ENCODE results near the gene CACNA1B. TPM values are rescaled to one million over a fixed set of nuclear protein-coding genes. Genes with fewer than 3 reads are reported as not detected.
"Not testable (repeated sequence)": the region's sequence is repeated elsewhere in the genome, so short reads cannot be mapped to it uniquely, and the experiment has no call there.

CACNA1B gene
- total RNA-seq, 1 donor from 2014 or later: not detected

DNA sequence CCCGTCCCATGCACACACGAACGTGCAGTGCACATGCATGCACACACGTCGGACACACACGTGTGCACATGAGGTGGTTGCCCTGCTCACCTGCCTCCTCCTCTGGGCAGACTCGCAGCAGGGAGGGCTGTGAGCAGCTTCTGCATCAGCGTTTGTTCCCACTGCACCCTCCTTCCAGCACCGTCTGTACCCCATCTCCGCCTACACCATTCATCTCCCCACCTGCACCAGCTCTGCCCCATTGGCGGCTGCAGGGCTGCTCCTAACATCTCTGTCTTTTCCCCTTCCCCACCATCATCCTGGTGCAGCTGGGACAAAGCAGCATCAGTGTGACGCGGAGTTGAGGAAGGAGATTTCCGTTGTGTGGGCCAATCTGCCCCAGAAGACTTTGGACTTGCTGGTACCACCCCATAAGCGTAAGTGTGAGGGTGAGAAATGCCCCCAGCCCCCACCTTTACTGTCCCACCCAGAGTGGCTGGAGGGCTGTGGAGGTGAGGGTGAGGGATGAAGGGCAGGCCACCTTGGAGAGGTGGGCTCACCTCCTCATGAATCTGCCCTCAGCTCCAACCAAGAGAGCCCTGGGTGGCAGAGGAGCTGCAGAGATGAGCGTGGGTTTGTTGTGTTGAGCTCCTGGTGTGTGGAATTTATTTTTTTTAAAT is 234.6 kb downstream of the CACNA1B start:
- H3K4me3 Mint-ChIP-seq: no peak overlapping the region
- no peaks in the 10 kb centered on the region for H3K36me3 Mint-ChIP-seq (ENCODE audit: low read depth)
- H3K27ac Mint-ChIP-seq: no peak overlapping the region
- intact Hi-C loops (cut with micrococcal nuclease): no loop called here
- H3K27me3 Mint-ChIP-seq: no peaks in the 10 kb centered on the region
- DNase-seq: no peak
- H3K4me1 Mint-ChIP-seq: no peaks in the 10 kb centered on the region
- H3K9me3 Mint-ChIP-seq: no peaks in the 10 kb centered on the region

DNA sequence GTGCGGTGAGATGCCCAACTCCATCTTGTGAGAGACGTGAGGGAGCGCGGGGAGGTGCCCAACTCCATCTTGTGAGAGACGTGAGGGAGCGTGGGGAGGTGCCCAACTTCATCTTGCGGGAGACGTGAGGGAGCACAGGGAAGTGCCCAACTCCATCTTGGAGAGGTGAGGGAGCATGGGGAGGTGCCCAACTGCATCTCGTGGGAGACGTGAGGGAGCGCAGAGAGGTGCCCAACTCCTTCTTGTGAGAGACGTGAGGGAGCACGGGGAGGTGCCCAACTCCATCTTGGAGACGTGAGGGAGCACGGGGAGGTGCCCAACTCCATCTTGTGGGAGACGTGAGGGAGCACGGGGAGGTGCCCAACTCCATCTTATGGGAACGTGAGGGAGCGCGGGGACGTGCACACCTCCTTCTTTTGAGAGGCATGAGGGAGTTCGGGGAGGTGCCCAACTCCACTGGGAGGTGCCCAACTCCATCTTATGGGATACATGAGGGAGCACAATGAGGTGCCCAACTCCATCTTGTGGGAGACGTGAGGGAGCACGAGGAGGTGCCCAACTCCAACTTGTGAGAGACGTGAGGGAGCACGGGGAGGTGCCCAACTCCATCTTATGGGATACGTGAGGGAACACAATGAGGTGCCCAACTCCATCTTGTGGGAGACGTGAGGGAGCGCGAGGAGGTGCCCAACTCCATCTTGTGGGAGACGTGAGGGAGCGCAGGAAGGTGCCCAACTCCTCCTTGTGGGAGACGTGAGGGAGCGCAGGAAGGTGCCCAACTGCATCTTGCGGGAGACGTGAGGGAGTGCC is 235.4 kb downstream of the CACNA1B start:
- H3K27ac Mint-ChIP-seq: no peak overlapping the region
- intact Hi-C loops (cut with micrococcal nuclease): no loop called here
- no peaks in the 10 kb centered on the region for H3K36me3 Mint-ChIP-seq (ENCODE audit: low read depth)
- H3K27me3 Mint-ChIP-seq: no peaks in the 10 kb centered on the region
- no peaks in the 10 kb centered on the region for H3K9me3 Mint-ChIP-seq
- H3K4me1 Mint-ChIP-seq: no peaks in the 10 kb centered on the region
- no peak for DNase-seq
- H3K4me3 Mint-ChIP-seq: no peak overlapping the region

DNA sequence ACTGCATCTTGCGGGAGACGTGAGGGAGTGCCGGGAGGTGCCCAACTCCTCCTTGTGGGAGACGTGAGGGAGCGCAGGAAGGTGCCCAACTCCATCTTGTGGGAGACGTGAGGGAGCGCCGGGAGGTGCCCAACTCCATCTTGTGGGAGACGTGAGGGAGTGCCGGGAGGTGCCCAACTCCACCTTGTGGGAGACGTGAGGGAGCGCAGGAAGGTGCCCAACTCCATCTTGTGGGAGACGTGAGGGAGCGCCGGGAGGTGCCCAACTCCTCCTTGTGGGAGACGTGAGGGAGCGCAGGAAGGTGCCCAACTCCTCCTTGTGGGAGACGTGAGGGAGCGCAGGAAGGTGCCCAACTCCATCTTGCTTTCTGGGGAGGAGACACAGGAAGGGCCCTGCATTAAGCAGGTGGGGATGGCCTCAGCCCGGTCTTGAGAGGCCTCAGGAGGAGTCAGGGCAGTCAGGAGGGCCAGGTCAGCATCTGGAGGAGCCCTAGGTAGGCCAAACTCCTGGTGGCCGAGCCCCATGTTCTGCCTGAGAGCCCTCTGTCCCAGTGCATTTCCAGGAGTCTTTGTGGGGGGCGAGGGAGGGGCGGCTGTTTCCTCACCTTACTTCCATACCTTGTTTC is 236.2 kb downstream of the CACNA1B start:
- H3K4me3 Mint-ChIP-seq; H3K36me3 Mint-ChIP-seq (ENCODE audit: low read depth); intact Hi-C loops (cut with micrococcal nuclease); H3K4me1 Mint-ChIP-seq; H3K9me3 Mint-ChIP-seq; H3K27ac Mint-ChIP-seq; DNase-seq; H3K27me3 Mint-ChIP-seq: not testable (repeated sequence)

DNA sequence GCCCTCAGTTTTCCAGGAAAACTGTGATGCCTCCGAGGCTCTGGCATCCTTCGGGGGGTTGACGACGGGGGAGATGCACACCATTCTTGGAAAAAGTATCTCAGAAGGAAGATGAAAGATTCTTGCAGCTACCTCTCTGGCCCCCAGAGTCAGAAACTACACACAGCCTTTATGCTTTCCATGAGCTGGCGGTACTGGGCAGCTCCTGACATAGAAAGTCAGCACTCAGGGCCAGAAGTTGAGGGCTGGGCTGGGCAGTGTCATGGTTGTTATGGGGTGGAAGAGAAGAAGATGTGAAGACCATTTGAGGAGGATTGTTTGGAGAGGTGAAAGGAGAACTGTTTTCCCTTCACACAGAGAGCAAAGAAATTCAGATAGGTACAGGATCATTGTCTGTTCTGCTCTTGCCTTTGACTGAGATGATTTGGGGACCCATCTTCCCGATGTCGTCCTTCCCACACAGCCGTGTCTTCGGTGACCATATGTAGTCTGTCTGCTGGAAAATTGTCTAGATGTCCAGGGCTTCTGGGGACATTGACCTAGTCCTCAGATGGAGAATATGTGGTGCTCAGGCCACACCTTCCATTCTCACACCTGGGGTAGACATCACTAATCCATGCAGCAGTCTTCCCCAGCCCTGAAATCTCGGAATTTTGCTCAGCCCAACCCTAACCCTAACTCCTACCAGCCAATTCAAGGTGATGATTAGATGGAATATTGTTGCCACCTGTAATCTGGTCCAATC is 237.1 kb downstream of the CACNA1B start:
- no peaks in the 10 kb centered on the region for H3K36me3 Mint-ChIP-seq (ENCODE audit: low read depth)
- H3K9me3 Mint-ChIP-seq: no peaks in the 10 kb centered on the region
- no peak for DNase-seq
- H3K27me3 Mint-ChIP-seq: no peaks in the 10 kb centered on the region
- intact Hi-C loops (cut with micrococcal nuclease): no loop called here
- no peaks in the 10 kb centered on the region for H3K4me1 Mint-ChIP-seq
- no peak overlapping the region for H3K27ac Mint-ChIP-seq
- no peak overlapping the region for H3K4me3 Mint-ChIP-seq

DNA sequence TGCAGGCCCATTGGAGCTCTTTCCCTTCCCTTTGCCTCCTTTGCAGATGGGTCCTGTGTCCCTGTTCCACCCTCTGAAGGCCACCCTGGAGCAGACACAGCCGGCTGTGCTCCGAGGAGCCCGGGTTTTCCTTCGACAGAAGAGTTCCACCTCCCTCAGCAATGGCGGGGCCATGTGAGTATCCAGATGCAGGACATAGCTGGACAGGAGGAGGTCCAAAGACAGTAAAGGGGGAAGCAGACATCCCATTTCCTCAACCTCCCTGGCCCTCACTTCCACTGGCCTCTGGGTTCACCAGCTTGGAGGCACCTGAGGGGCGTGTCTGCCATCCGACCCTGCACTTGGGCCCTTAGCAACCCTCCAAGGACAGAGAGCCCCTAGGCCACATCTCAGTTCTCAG is 237.9 kb downstream of the CACNA1B start:
- Mint-ChIP-seq H3K9me3 (no peaks in the 10 kb centered on the region), H3K4me3 (no peak overlapping the region), H3K36me3 (ENCODE audit: low read depth) (no peaks in the 10 kb centered on the region), H3K4me1 (no peaks in the 10 kb centered on the region), H3K27me3 (no peaks in the 10 kb centered on the region), H3K27ac (no peak overlapping the region)
- DNase-seq: no peak
- intact Hi-C loops (cut with micrococcal nuclease): no loop called here

DNA sequence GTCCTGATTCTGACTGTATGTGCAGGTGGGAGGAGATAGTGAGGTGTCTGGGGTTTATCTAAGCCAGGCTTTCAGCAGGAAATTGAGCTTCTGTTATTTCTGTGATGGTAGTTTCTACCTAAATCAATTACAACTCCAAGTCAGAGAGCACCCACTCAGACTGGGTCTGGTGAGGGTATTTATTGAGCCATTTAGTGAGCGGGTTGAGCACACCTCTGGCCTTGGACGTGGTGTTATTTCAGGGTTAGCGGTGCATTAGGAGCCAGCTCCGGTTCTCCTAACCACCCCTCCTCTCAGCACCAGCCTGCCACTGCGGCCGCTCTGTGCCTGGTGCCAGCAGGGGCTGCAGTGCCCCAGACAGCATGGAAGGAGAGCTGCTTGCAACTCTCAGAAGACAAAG is 238.9 kb downstream of the CACNA1B start:
- no peak for DNase-seq
- H3K27me3 Mint-ChIP-seq: no peaks in the 10 kb centered on the region
- intact Hi-C loops (cut with micrococcal nuclease): no loop called here

DNA sequence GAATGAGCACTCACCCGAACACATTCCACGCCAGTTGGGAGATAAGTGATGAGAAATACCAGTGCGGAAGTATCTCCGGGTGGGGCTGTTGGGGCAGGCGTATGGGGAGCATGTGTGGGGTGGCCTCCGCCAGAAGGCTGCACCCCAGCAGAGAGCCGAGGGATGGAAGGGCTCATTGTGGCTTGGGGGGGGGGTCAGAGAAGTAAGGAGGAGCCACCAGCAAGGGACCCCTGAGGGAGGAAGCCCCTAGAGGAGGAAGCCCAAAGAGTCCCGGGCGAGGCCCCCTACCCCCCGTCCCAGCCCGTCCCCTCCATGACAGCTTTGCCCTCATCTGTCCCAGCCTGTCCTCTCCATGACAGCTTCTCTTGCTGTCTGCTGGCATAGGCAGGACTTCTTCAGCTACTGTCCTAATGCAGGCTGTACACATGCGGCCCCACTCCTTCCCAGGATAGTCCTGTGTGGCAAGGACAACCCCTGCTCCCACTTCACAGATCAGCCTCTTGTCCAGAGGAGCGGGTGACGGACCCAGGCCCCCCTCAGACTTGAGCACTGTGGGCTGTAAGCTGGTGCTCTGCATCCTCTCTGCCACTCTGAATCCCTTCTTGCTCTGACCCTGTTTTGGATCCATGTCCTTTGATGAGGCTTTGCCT is 239.6 kb downstream of the CACNA1B start:
- Mint-ChIP-seq H3K4me3 (no peak overlapping the region), H3K9me3 (no peaks in the 10 kb centered on the region), H3K36me3 (ENCODE audit: low read depth) (no peaks in the 10 kb centered on the region), H3K27me3 (no peaks in the 10 kb centered on the region), H3K27ac (no peak overlapping the region), H3K4me1 (no peaks in the 10 kb centered on the region)
- intact Hi-C loops (cut with micrococcal nuclease): no loop called here
- DNase-seq: no peak

More for the DNA sequence above, 238.9 kb downstream of the CACNA1B start:
- Mint-ChIP-seq H3K9me3 (no peaks in the 10 kb centered on the region), H3K27ac (no peak overlapping the region), H3K4me1 (no peaks in the 10 kb centered on the region), H3K36me3 (ENCODE audit: low read depth) (no peaks in the 10 kb centered on the region), H3K4me3 (no peak overlapping the region)

DNA sequence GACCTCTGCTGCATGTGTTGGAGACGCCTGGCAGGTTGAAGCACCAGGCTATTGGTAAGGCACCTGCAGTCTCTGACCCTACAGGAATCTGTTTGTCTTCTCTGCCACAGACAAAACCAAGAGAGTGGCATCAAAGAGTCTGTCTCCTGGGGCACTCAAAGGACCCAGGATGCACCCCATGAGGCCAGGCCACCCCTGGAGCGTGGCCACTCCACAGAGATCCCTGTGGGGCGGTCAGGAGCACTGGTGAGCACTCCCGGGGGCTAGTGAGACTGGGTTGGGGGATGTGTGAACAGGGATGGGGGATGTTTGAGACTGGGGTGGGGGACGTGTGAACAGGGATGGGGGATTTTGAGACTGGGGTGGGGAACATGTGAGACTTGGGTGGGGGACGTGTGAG is 240.3 kb downstream of the CACNA1B start:
- intact Hi-C loops (cut with micrococcal nuclease): no loop called here
- H3K36me3 Mint-ChIP-seq (ENCODE audit: low read depth): no peaks in the 10 kb centered on the region
- H3K9me3 Mint-ChIP-seq: no peaks in the 10 kb centered on the region
- no peak overlapping the region for H3K4me3 Mint-ChIP-seq
- H3K4me1 Mint-ChIP-seq: no peaks in the 10 kb centered on the region
- H3K27ac Mint-ChIP-seq: no peak overlapping the region
- no peak for DNase-seq
- no peaks in the 10 kb centered on the region for H3K27me3 Mint-ChIP-seq

DNA sequence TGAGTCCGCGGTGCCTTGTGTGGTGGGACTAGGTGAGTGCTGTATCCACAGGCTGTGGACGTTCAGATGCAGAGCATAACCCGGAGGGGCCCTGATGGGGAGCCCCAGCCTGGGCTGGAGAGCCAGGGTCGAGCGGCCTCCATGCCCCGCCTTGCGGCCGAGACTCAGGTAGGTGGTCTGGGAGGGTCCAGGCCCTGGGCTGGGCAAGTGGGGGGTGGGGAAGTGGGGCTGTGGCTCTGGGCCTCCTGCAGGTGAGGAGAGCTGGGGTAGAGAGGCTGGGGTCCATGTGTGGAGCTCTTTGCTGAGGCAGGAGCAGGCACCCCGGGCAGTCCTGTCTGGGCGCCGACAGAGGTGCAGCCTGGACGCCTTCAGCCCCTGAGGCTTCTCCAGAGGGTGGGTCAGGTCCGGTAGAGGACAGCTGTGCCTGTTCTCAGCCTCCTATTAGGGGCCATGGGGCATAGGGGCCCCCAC is 241.1 kb downstream of the CACNA1B start:
- H3K9me3 Mint-ChIP-seq: no peaks in the 10 kb centered on the region
- DNase-seq: no peak
- intact Hi-C loops (cut with micrococcal nuclease): no loop called here
- no peaks in the 10 kb centered on the region for H3K36me3 Mint-ChIP-seq (ENCODE audit: low read depth)
- no peaks in the 10 kb centered on the region for H3K4me1 Mint-ChIP-seq
- no peak overlapping the region for H3K27ac Mint-ChIP-seq
- no peaks in the 10 kb centered on the region for H3K27me3 Mint-ChIP-seq
- H3K4me3 Mint-ChIP-seq: no peak overlapping the region

DNA sequence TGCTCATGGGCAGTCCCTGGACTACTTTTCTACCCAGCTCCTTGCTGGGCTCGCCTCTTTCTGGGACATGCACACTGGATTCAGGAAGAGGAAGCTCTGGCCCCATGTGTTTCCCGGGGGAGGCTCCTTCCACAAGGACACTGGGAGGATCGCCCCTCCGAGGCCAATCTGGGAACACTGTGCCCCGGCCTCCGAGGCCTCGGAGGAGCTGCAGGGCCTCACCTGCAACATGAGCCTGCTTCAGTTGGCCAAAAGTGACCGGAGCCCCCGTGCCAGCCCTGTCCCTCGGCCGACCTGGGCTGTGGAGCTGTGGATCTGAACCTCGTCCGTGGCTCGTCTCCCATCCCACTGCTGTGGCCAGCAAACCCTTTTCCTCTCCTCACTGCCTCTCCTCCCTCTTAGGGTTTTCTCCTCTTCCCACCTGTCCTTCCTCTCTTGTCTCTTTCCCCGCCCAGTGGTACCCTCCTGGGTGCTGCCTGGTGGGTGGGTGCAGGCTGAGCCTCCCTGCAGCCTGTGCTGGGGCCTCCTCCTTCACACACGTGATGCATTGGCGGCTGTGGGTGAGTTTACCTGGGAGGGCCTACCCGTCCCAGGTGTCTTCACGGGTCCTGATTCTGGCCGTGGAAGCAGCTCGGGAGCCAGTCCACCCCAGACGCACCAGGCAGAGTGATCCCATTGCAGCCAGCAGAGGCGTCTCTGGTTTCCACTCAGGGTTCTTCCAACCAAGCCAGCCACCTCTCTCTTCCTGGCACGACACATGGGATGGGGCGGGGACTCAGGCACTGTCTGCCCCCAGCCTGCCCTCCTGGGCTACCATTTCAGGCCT is 241.8 kb downstream of the CACNA1B start:
- DNase-seq: no peak
- H3K27me3 Mint-ChIP-seq: no peaks in the 10 kb centered on the region
- no peaks in the 10 kb centered on the region for H3K9me3 Mint-ChIP-seq
- no peak overlapping the region for H3K4me3 Mint-ChIP-seq
- H3K36me3 Mint-ChIP-seq (ENCODE audit: low read depth): no peaks in the 10 kb centered on the region
- intact Hi-C loops (cut with micrococcal nuclease): no loop called here
- no peak overlapping the region for H3K27ac Mint-ChIP-seq
- H3K4me1 Mint-ChIP-seq: no peaks in the 10 kb centered on the region

DNA sequence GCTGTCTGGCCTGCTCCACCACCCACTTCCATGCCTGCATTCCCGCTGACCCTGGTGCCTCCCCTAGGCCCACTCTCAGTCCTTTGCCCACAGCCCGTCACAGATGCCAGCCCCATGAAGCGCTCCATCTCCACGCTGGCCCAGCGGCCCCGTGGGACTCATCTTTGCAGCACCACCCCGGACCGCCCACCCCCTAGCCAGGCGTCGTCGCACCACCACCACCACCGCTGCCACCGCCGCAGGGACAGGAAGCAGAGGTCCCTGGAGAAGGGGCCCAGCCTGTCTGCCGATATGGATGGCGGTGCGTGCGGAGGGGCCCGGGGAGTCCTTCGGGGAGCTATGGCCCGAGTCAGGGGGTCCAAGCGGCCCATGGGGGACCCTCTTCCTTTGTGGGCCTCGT is 242.5 kb downstream of the CACNA1B start:
- Mint-ChIP-seq H3K27me3 (no peaks in the 10 kb centered on the region), H3K4me1 (no peaks in the 10 kb centered on the region), H3K4me3 (no peak overlapping the region), H3K36me3 (ENCODE audit: low read depth) (no peaks in the 10 kb centered on the region), H3K27ac (no peak overlapping the region), H3K9me3 (no peaks in the 10 kb centered on the region)
- DNase-seq: no peak
- intact Hi-C loops (cut with micrococcal nuclease): no loop called here

DNA sequence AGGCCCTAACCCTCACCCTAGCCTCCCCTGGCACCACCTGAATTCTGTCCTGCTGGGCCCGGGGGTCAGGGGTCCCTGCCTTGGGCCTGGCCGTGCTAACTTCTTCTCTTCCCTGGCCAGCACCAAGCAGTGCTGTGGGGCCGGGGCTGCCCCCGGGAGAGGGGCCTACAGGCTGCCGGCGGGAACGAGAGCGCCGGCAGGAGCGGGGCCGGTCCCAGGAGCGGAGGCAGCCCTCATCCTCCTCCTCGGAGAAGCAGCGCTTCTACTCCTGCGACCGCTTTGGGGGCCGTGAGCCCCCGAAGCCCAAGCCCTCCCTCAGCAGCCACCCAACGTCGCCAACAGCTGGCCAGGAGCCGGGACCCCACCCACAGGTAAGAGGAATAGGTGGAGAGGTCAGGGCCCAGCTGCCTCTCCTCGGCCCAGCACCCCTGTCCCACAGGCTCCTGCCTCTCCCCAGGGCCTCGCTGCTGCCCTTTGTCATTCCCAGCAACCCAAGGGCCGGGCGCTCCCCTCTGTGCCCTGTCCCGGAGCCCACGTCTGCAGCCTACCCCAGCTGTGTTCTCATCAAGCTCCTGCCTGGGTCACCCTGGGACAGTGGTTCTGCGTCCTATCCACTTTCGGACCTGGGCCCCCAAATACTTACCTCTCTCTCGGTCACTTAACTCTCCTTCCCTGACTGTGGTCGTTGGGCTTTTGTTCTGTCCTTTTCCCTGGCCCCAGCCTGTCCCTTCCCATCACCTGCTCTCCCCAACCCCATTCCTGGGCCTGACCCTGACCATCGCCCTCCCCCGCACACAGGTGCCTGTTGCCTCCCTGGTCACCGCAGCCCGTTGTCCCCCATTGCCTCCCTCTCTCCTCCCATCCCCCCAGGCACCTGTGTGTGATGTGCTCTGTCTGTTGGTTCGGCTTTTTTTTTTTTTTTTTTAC is 243.2 kb downstream of the CACNA1B start:
- H3K27ac Mint-ChIP-seq: no peak overlapping the region
- H3K36me3 Mint-ChIP-seq (ENCODE audit: low read depth): no peaks in the 10 kb centered on the region
- no peaks in the 10 kb centered on the region for H3K9me3 Mint-ChIP-seq
- DNase-seq: no peak
- intact Hi-C loops (cut with micrococcal nuclease): no loop called here
- H3K4me3 Mint-ChIP-seq: no peak overlapping the region
- H3K27me3 Mint-ChIP-seq: no peaks in the 10 kb centered on the region
- no peaks in the 10 kb centered on the region for H3K4me1 Mint-ChIP-seq

All from activated CD4-positive, alpha-beta T cell treated with anti-CD3 and anti-CD28 coated beads, Interleukin-2, amount 10 ng/mL, durations not matched to agents 24 days and 14 days (primary cell).